Measurements from ENCODE around the gene RFNG.
"Not testable (repeated sequence)": the region's sequence is repeated elsewhere in the genome, so short reads cannot be mapped to it uniquely, and the experiment has no call there.

Gene RFNG

GRCh38 chr17:82042649-82043048, 9.0 kb downstream of the RFNG start:
- Histone ChIP-seq H3K4me1 (ENCODE audit: insufficient read depth, insufficient read length) (peaks cover 24% of the 10 kb centered on the region), H3K9me3 (ENCODE audit: insufficient read depth, low read length) (no peaks in the 10 kb centered on the region), H3K36me3 (ENCODE audit: insufficient read depth, insufficient read length, low read length) (peaks cover 13% of the 10 kb centered on the region), H3K27me3 (ENCODE audit: insufficient read depth, insufficient read length) (peaks cover 14% of the 10 kb centered on the region), H3K9ac (ENCODE audit: insufficient read length, low read depth) (no peak overlapping the region), H3K4me3 (ENCODE audit: insufficient read length, low read depth) (no peak overlapping the region)
- no peak for DNase-seq (ENCODE audit: low read depth, low spot score)
- TF ChIP-seq YY1 (IDR thresholded peaks at IDR 0.05; ENCODE audit: insufficient read depth, insufficient read length) (no peak), SUZ12 (IDR thresholded peaks at IDR 0.05; ENCODE audit: extremely low read depth, insufficient read depth, insufficient read length) (no peak), ZNF274 (IDR thresholded peaks at IDR 0.05; ENCODE audit: low read depth, low read length) (no peak)

- H3K36me3 ChIP-seq (ENCODE audit: insufficient read depth, insufficient read length, low read length), result peaks cover 4% of the 10 kb centered on the region
- H3K4me1 ChIP-seq (ENCODE audit: insufficient read depth, insufficient read length), result peaks cover 28% of the 10 kb centered on the region
- H3K27me3 ChIP-seq (ENCODE audit: insufficient read depth, insufficient read length), result peaks cover 14% of the 10 kb centered on the region
- H3K4me3 ChIP-seq (ENCODE audit: insufficient read length, low read depth), result no peak overlapping the region
- no peak for TF ChIP-seq SUZ12 (IDR thresholded peaks at IDR 0.05; ENCODE audit: extremely low read depth, insufficient read depth, insufficient read length)
- no peak for TF ChIP-seq ZNF274 (IDR thresholded peaks at IDR 0.05; ENCODE audit: low read depth, low read length)
- no peak for TF ChIP-seq YY1 (IDR thresholded peaks at IDR 0.05; ENCODE audit: insufficient read depth, insufficient read length)
- H3K9me3 ChIP-seq (ENCODE audit: insufficient read depth, low read length), result no peaks in the 10 kb centered on the region
- H3K9ac ChIP-seq (ENCODE audit: insufficient read length, low read depth), result no peak overlapping the region
- no peak for DNase-seq (ENCODE audit: low read depth, low spot score)
These were observed 10.3 kb downstream of the RFNG start for GRCh38 chr17:82041144-82041814.

- Histone ChIP-seq H3K4me3 (ENCODE audit: insufficient read length, low read depth) (no peak overlapping the region), H3K4me1 (ENCODE audit: insufficient read depth, insufficient read length) (peaks cover 32% of the 10 kb centered on the region), H3K36me3 (ENCODE audit: insufficient read depth, insufficient read length, low read length) (peaks cover 19% of the 10 kb centered on the region), H3K9ac (ENCODE audit: insufficient read length, low read depth) (no peak overlapping the region), H3K9me3 (ENCODE audit: insufficient read depth, low read length) (no peaks in the 10 kb centered on the region), H3K27me3 (ENCODE audit: insufficient read depth, insufficient read length) (peaks cover 17% of the 10 kb centered on the region)
- no peak for DNase-seq (ENCODE audit: low read depth, low spot score)
- TF ChIP-seq YY1 (IDR thresholded peaks at IDR 0.05; ENCODE audit: insufficient read depth, insufficient read length), result no peak
- no peak for TF ChIP-seq SUZ12 (IDR thresholded peaks at IDR 0.05; ENCODE audit: extremely low read depth, insufficient read depth, insufficient read length)
- TF ChIP-seq ZNF274 (IDR thresholded peaks at IDR 0.05; ENCODE audit: low read depth, low read length), result no peak
These were observed 11.8 kb downstream of the RFNG start for GRCh38 chr17:82039695-82040299.

- peaks cover 36% of the 10 kb centered on the region for H3K4me1 ChIP-seq (ENCODE audit: insufficient read depth, insufficient read length)
- not testable (repeated sequence) for H3K9me3 ChIP-seq (ENCODE audit: insufficient read depth, low read length); DNase-seq (ENCODE audit: low read depth, low spot score); H3K9ac ChIP-seq (ENCODE audit: insufficient read length, low read depth); H3K4me3 ChIP-seq (ENCODE audit: insufficient read length, low read depth)
- peaks cover 17% of the 10 kb centered on the region for H3K27me3 ChIP-seq (ENCODE audit: insufficient read depth, insufficient read length)
- H3K36me3 ChIP-seq (ENCODE audit: insufficient read depth, insufficient read length, low read length), result peaks cover 21% of the 10 kb centered on the region
These were observed 12.7 kb downstream of the RFNG start for GRCh38 chr17:82038796-82039409.

GRCh38 chr17:82037889-82038195, 13.8 kb downstream of the RFNG start:
- peak overlapping the region; percentile 47 for H3K9ac ChIP-seq (ENCODE audit: insufficient read length, low read depth)

GRCh38 chr17:82037092-82037888, 14.3 kb downstream of the RFNG start, which contains the start of gene DCXR:
DCXR (minus strand) TSS chr17:82037697; CDS start chr17:82037682, 15 bp downstream.
- TF ChIP-seq ZNF274 (IDR thresholded peaks at IDR 0.05; ENCODE audit: low read depth, low read length) (no peak), SUZ12 (IDR thresholded peaks at IDR 0.05; ENCODE audit: extremely low read depth, insufficient read depth, insufficient read length) (no peak), YY1 (IDR thresholded peaks at IDR 0.05; ENCODE audit: insufficient read depth, insufficient read length) (no peak)
- peak within 1 kb of the TSS; percentile 83 for H3K4me3 ChIP-seq (ENCODE audit: insufficient read length, low read depth)
- peaks cover 28% of the 10 kb centered on the region for H3K4me1 ChIP-seq (ENCODE audit: insufficient read depth, insufficient read length)
- no peaks in the 10 kb centered on the region for H3K9me3 ChIP-seq (ENCODE audit: insufficient read depth, low read length)
- peak within 1 kb of the TSS; percentile 81 for H3K9ac ChIP-seq (ENCODE audit: insufficient read length, low read depth)
- H3K27me3 ChIP-seq (ENCODE audit: insufficient read depth, insufficient read length), result peaks cover 15% of the 10 kb centered on the region
- DNase-seq (ENCODE audit: low read depth, low spot score), result peak; percentile 93
- peaks cover 34% of the 10 kb centered on the region for H3K36me3 ChIP-seq (ENCODE audit: insufficient read depth, insufficient read length, low read length)

More at GRCh38 chr17:82037889-82038195, 13.8 kb downstream of the RFNG start:
- Histone ChIP-seq H3K4me1 (ENCODE audit: insufficient read depth, insufficient read length) (peaks cover 28% of the 10 kb centered on the region), H3K36me3 (ENCODE audit: insufficient read depth, insufficient read length, low read length) (peaks cover 31% of the 10 kb centered on the region), H3K27me3 (ENCODE audit: insufficient read depth, insufficient read length) (peaks cover 17% of the 10 kb centered on the region), H3K9me3 (ENCODE audit: insufficient read depth, low read length) (no peaks in the 10 kb centered on the region), H3K4me3 (ENCODE audit: insufficient read length, low read depth) (no peak overlapping the region)
- TF ChIP-seq SUZ12 (IDR thresholded peaks at IDR 0.05; ENCODE audit: extremely low read depth, insufficient read depth, insufficient read length), result no peak
- no peak for TF ChIP-seq YY1 (IDR thresholded peaks at IDR 0.05; ENCODE audit: insufficient read depth, insufficient read length)
- TF ChIP-seq ZNF274 (IDR thresholded peaks at IDR 0.05; ENCODE audit: low read depth, low read length), result no peak
- DNase-seq (ENCODE audit: low read depth, low spot score), result no peak

- H3K4me3 ChIP-seq (ENCODE audit: insufficient read length, low read depth), result peak overlapping the region; percentile 83
- DNase-seq (ENCODE audit: low read depth, low spot score), result no peak
- H3K9ac ChIP-seq (ENCODE audit: insufficient read length, low read depth), result peak overlapping the region; percentile 81
- peaks cover 15% of the 10 kb centered on the region for H3K27me3 ChIP-seq (ENCODE audit: insufficient read depth, insufficient read length)
- peaks cover 34% of the 10 kb centered on the region for H3K36me3 ChIP-seq (ENCODE audit: insufficient read depth, insufficient read length, low read length)
- no peak for TF ChIP-seq YY1 (IDR thresholded peaks at IDR 0.05; ENCODE audit: insufficient read depth, insufficient read length)
- no peak for TF ChIP-seq ZNF274 (IDR thresholded peaks at IDR 0.05; ENCODE audit: low read depth, low read length)
- no peak for TF ChIP-seq SUZ12 (IDR thresholded peaks at IDR 0.05; ENCODE audit: extremely low read depth, insufficient read depth, insufficient read length)
- H3K4me1 ChIP-seq (ENCODE audit: insufficient read depth, insufficient read length), result peaks cover 30% of the 10 kb centered on the region
- no peaks in the 10 kb centered on the region for H3K9me3 ChIP-seq (ENCODE audit: insufficient read depth, low read length)
These were observed 14.9 kb downstream of the RFNG start for GRCh38 chr17:82036634-82037091.
